ENCODE results near the gene MYPOP. TPM values are rescaled to one million over a fixed set of nuclear protein-coding genes. Genes with fewer than 3 reads are reported as not detected.

Gene MYPOP
- total and polyA plus RNA-seq, 2 of the 13 experiments (the other 11 are each of a cell fraction or from before 2014, with no cell fraction given): 2.3 to 2.7 TPM

DNA sequence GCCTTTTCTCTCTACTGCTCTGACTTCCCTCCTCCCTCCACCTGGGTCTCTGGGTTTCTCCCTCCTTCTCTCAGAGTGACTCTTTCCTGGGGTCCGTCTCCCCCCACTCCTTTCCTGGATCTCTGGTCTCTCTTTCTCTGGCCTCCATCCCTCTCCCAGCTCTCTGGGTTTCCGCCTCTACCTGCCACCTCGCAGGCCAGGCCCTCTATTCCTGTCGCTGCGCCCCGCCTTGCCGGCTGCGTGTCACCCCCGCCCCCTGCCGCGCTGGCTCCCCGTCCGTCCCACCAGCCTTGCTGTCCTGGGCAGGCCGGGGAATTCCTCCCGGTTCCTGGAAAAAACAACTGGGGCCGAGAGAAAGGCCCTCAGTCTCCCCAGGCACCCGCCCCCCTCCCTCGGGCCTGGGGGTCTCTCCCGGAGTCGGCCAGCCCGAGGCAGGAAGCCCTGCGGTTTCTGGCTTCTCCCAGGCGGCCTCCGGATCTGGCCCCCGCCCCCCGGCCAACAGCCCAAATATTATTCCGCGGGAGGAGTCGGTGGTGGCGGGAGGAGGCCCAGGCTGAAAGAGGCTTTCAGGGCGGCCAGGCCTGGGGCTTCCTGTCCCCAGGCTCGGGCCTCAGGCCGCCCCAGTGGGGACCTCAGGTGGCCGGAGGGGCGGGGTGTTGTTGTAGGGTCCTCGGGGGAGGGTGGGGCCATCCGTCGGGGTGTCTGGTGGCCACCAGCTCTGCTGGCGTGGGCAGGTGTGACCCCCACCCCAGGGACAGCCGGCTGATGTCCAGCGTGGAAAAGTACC, 25.8 kb downstream of the MYPOP start (continued):
- TF ChIP-seq ZFP91 (CRISPR knock-in tag; IDR thresholded peaks at IDR 0.05; ENCODE audit: borderline replicate concordance) (peak; percentile 76; the same call in 1 of the 2 replicates), NFYC (CRISPR knock-in tag; IDR thresholded peaks at IDR 0.05) (no peak), SMYD3 (CRISPR knock-in tag; IDR thresholded peaks at IDR 0.05) (no peak), SALL1 (CRISPR knock-in tag; IDR thresholded peaks at IDR 0.05) (peak; percentile 50), NONO (IDR thresholded peaks at IDR 0.05) (no peak), NONO (CRISPR knock-in tag; conservative IDR thresholded peaks at IDR 0.05) (no peak; the same call in 1 of the 2 replicates), RFX5 (IDR thresholded peaks at IDR 0.05; ENCODE audit: low read depth, low read length) (no peak), RFX1 (IDR thresholded peaks at IDR 0.05) (no peak), ARID4A (CRISPR knock-in tag; IDR thresholded peaks at IDR 0.05; ENCODE audit: borderline replicate concordance) (peak; percentile 27; the same call in 1 of the 2 replicates), BCLAF1 (IDR thresholded peaks at IDR 0.05) (no peak), AFF4 (CRISPR knock-in tag; IDR thresholded peaks at IDR 0.05) (no peak), MATR3 (CRISPR knock-in tag; IDR thresholded peaks at IDR 0.05) (no peak), ZNF230 (CRISPR knock-in tag; IDR thresholded peaks at IDR 0.05) (no peak), ZNF350 (CRISPR knock-in tag; IDR thresholded peaks at IDR 0.05; ENCODE audit: borderline replicate concordance, low read depth) (peak; percentile 79; the same call in 1 of the 2 replicates)
- TF ChIP-seq, protein P1, sequence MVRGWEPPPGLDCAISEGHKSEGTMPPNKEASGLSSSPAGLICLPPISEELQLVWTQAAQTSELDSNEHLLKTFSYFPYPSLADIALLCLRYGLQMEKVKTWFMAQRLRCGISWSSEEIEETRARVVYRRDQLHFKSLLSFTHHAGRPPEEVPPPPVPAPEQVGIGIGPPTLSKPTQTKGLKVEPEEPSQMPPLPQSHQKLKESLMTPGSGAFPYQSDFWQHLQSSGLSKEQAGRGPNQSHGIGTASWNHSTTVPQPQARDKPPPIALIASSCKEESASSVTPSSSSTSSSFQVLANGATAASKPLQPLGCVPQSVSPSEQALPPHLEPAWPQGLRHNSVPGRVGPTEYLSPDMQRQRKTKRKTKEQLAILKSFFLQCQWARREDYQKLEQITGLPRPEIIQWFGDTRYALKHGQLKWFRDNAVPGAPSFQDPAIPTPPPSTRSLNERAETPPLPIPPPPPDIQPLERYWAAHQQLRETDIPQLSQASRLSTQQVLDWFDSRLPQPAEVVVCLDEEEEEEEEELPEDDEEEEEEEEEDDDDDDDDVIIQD (CRISPR knock-in tag; IDR thresholded peaks at IDR 0.05; ENCODE audit: low read depth): no peak
